Progenitor cell of endocrine pancreas (in vitro differentiated cells): ENCODE measurements around the gene SLC1A4. TPM values are rescaled to one million over a fixed set of nuclear protein-coding genes. Genes with fewer than 3 reads are reported as not detected.

Experiments
- total RNA-seq: library from RNA; stranded (reverse); gene quantifications from 2 replicates; pipeline ENCODE4 v1.2.1, GENCODE V29; 2021

Gene SLC1A4
- total RNA-seq, 1 donor from 2014 or later, result 12.5 TPM

Other genes starting within 250 kb of the SLC1A4 start
- gene CEP68, start 67.0 kb downstream of the SLC1A4 start, total RNA-seq, result 20.4 and 22.0 TPM in 2 replicates
- gene RAB1A, start 140.7 kb downstream of the SLC1A4 start, total RNA-seq, result 134 and 141 TPM in 2 replicates
- 188 and 193 TPM in 2 replicates for gene ACTR2, start 238.4 kb downstream of the SLC1A4 start, total RNA-seq